ENCODE data around the gene CAPN9.
A peak's percentile ranks its signal among the peaks of the same experiment; 100 is the strongest.

GRCh38 chr1:230849451-230850224 is 102.5 kb downstream of the CAPN9 start:
- TF ChIP-seq CTCF (IDR thresholded peaks at IDR 0.05; ENCODE audit: low read depth, low read length, missing input control) (no peak), YY1 (IDR thresholded peaks at IDR 0.05) (peak; percentile 12)

All from liver (tissue), 2 donors.